IPS-15b (cell line): ENCODE measurements around the gene PCED1B.
"Not testable (repeated sequence)": the region's sequence is repeated elsewhere in the genome, so short reads cannot be mapped to it uniquely, and the experiment has no call there.

ENCODE experiments used
- H3K27me3 ChIP-seq: one replicate; pipeline ENCODE4 v1.6.1; 2013; ENCODE audit warnings: low read length; ENCODE audit not compliant: control insufficient read depth, insufficient read depth
- H3K36me3 ChIP-seq: one replicate; pipeline ENCODE4 v1.6.1; 2013; ENCODE audit warnings: low read length; ENCODE audit not compliant: control insufficient read depth, insufficient read depth
- H3K4me1 ChIP-seq: one replicate; pipeline ENCODE4 v1.6.1; 2013; ENCODE audit warnings: mild to moderate bottlenecking, low read length; ENCODE audit not compliant: control insufficient read depth, insufficient read depth
- H3K4me3 ChIP-seq: one replicate; pipeline ENCODE4 v1.5.1; 2013; ENCODE audit warnings: low read depth, low read length
- H3K9ac ChIP-seq: one replicate; pipeline ENCODE4 v1.6.1; 2013; ENCODE audit warnings: low read depth, mild to moderate bottlenecking, low read length
- H3K9me3 ChIP-seq: one replicate; pipeline ENCODE4 v1.6.1; 2013; ENCODE audit warnings: mild to moderate bottlenecking, low read length; ENCODE audit not compliant: control insufficient read depth, insufficient read depth

Gene PCED1B

DNA sequence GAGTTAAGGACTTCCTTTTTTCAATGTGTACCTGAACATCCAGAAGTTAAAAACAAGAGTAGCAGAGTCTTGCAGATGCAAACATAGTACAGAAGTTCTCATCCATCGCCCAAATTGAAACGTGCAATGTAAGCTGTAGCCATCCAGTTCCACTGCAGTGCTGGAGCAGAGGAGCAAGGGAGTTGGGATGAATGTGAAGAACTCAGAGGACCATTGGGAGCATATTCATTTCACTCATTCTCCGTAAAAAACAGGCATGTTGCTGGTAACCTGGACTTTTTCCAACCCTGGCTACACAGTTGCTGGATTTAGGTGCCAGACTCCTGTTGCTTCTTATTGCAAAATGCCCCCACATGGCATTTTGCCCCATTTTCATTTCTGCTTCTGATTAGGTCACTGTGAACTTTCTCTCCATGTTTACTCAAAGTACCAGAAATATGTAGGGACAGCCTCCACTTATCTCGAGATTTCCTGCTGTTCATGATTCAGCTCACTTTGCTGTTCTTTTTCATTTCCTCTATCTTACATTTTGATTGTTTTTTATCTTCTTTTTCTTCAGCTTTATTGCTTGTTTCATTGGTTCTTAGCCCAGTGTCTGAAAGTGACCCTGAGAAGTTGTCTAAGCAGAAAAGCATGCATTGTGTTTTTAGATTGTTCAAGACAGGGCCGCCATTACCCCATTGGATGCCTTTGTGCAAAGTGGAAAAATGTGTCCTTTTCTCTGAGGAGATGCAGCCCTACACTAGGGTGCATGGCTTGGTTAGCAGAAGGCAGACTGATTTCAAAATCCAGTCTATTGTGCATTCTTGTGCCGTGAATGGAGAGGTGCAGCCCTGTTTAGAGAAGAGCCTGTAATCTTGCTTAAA lies 109.4 kb downstream of the PCED1B start:
- H3K36me3 ChIP-seq, result no peaks in the 10 kb centered on the region
- no peaks in the 10 kb centered on the region for H3K27me3 ChIP-seq
- peaks cover 16% of the 10 kb centered on the region for H3K4me1 ChIP-seq
- no peak overlapping the region for H3K9ac ChIP-seq
- H3K9me3 ChIP-seq, result no peaks in the 10 kb centered on the region
- H3K4me3 ChIP-seq, result no peak overlapping the region

- Histone ChIP-seq H3K9ac (no peak overlapping the region), H3K4me3 (no peak overlapping the region), H3K36me3 (no peaks in the 10 kb centered on the region), H3K9me3 (no peaks in the 10 kb centered on the region), H3K4me1 (peaks cover 18% of the 10 kb centered on the region), H3K27me3 (no peaks in the 10 kb centered on the region)
These were observed 110.3 kb downstream of the PCED1B start for GRCh38 chr12:47189728-47190127.

DNA sequence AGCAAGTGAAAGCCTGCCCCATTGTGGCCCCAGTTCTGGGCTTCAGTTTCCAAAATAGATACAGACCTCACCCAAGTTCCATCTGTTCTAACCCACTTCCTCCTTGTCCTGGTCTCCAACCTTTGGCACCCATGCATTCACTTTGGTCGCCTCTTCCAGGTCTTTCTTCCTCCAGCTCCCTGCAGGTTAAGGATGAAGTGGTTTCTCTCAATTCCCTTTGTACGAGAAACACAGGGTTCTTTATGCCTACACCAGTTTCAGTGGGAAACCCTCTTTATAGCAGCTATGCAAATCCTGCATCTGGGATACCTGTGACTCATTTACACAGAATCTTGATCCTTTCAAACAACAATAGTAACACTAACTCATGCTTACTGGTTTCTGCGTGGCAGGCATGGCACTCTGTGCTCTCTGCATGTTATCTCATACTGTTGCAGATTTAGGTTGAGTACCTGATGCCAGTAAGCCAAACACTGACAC lies 110.9 kb downstream of the PCED1B start:
- H3K4me1 ChIP-seq, result peaks cover 18% of the 10 kb centered on the region
- no peaks in the 10 kb centered on the region for H3K36me3 ChIP-seq
- H3K9ac ChIP-seq, result no peak overlapping the region
- no peak overlapping the region for H3K4me3 ChIP-seq
- H3K27me3 ChIP-seq, result no peaks in the 10 kb centered on the region
- no peaks in the 10 kb centered on the region for H3K9me3 ChIP-seq

DNA sequence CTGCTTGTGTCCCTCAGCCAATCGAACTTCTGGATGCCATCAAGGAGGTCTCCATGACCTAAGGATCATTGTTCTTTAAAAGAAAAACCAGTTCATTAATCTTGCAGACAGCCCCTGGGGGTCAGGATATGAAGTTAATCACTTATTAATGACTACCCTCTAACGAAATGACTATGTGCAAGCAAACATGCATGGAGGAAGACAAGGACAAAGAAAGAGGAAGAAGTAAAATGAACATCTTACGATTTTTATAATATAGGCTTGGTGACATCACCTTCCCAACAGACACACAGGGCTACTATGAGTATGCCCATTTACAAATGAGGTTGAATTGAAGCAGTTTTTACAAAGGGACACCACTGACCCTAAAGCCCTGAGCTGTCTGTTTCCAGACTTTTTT lies 111.5 kb downstream of the PCED1B start:
- Histone ChIP-seq H3K27me3 (no peaks in the 10 kb centered on the region), H3K4me3 (no peak overlapping the region), H3K9me3 (no peaks in the 10 kb centered on the region), H3K9ac (no peak overlapping the region), H3K36me3 (no peaks in the 10 kb centered on the region), H3K4me1 (peaks cover 18% of the 10 kb centered on the region)

GRCh38 chr12:47192051-47192450 lies 112.6 kb downstream of the PCED1B start:
- H3K36me3 ChIP-seq, result no peaks in the 10 kb centered on the region
- H3K4me3 ChIP-seq, result no peak overlapping the region
- no peak overlapping the region for H3K9ac ChIP-seq
- no peaks in the 10 kb centered on the region for H3K9me3 ChIP-seq
- H3K4me1 ChIP-seq, result peaks cover 18% of the 10 kb centered on the region
- no peaks in the 10 kb centered on the region for H3K27me3 ChIP-seq

- Histone ChIP-seq H3K4me1 (peaks cover 18% of the 10 kb centered on the region), H3K27me3 (no peaks in the 10 kb centered on the region), H3K36me3 (no peaks in the 10 kb centered on the region), H3K9me3 (no peaks in the 10 kb centered on the region), H3K9ac (no peak overlapping the region), H3K4me3 (no peak overlapping the region)
These were observed 113.6 kb downstream of the PCED1B start for GRCh38 chr12:47193066-47193465.

GRCh38 chr12:47194501-47194900 lies 115.1 kb downstream of the PCED1B start:
- H3K36me3 ChIP-seq, result no peaks in the 10 kb centered on the region
- H3K27me3 ChIP-seq, result no peaks in the 10 kb centered on the region
- H3K4me1 ChIP-seq, result peaks cover 18% of the 10 kb centered on the region
- H3K9me3 ChIP-seq, result no peaks in the 10 kb centered on the region
- no peak overlapping the region for H3K4me3 ChIP-seq
- no peak overlapping the region for H3K9ac ChIP-seq

- Histone ChIP-seq H3K9ac (no peak overlapping the region), H3K9me3 (no peaks in the 10 kb centered on the region), H3K4me1 (peaks cover 4% of the 10 kb centered on the region), H3K4me3 (no peak overlapping the region), H3K27me3 (no peaks in the 10 kb centered on the region), H3K36me3 (no peaks in the 10 kb centered on the region)
These were observed 121.0 kb downstream of the PCED1B start for GRCh38 chr12:47200446-47200845.

DNA sequence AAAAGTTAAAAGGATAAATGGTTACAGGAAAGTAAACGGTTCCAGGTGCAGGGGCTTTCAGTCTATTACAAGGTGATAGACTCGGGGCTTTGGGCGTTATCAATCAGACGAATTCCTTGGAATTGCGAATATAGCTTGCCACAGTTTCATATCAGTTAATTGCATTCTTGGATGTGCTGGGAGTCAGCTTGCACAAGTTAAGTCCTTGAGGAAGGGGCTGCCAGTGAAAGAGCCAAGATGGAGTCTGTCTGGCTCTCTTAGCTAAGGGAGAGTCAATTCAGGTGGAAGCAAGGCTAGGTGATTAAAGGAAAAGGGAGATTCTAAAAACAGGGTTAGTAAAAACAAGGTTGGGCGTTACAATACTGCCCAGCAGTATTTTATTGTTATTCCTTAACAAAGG lies 121.8 kb downstream of the PCED1B start:
- H3K27me3 ChIP-seq, result not testable (repeated sequence)

GRCh38 chr12:47202176-47202575 lies 122.8 kb downstream of the PCED1B start:
- Histone ChIP-seq H3K4me3 (no peak overlapping the region), H3K36me3 (no peaks in the 10 kb centered on the region), H3K9ac (no peak overlapping the region), H3K27me3 (no peaks in the 10 kb centered on the region), H3K9me3 (no peaks in the 10 kb centered on the region), H3K4me1 (peaks cover 10% of the 10 kb centered on the region)

More for the DNA sequence above, 121.8 kb downstream of the PCED1B start:
- H3K4me1 ChIP-seq, H3K9me3 ChIP-seq, H3K4me3 ChIP-seq, H3K9ac ChIP-seq, H3K36me3 ChIP-seq: not testable (repeated sequence)

- no peak overlapping the region for H3K9ac ChIP-seq
- no peaks in the 10 kb centered on the region for H3K27me3 ChIP-seq
- H3K9me3 ChIP-seq, result no peaks in the 10 kb centered on the region
- H3K36me3 ChIP-seq, result no peaks in the 10 kb centered on the region
- peaks cover 14% of the 10 kb centered on the region for H3K4me1 ChIP-seq
- no peak overlapping the region for H3K4me3 ChIP-seq
These were observed 126.4 kb downstream of the PCED1B start for GRCh38 chr12:47205532-47206449.
